Urinary bladder (tissue), 4 donors: ENCODE results near the gene ITPRID2. TPM values are rescaled to one million over a fixed set of nuclear protein-coding genes. Genes with fewer than 3 reads are reported as not detected.

Experiments used
- DNase-seq: peaks from one replicate; pipeline ENCODE4 v3.0.0-alpha.2; 2015; ENCODE audit errors: extremely low spot score
- H3K27ac ChIP-seq: one replicate; pipeline ENCODE4 v1.5.1; 2013; ENCODE audit warnings: low read depth, mild to moderate bottlenecking, moderate library complexity
- H3K36me3 ChIP-seq: one replicate; pipeline ENCODE4 v1.6.1; 2013; ENCODE audit warnings: mild to moderate bottlenecking, moderate library complexity; ENCODE audit not compliant: insufficient read depth
- H3K4me1 ChIP-seq: one replicate; pipeline ENCODE4 v1.6.1; 2013; ENCODE audit warnings: mild to moderate bottlenecking, moderate library complexity; ENCODE audit not compliant: insufficient read depth
- H3K4me3 ChIP-seq: one replicate; pipeline ENCODE4 v1.5.1; 2013; ENCODE audit warnings: low read depth, low read length
- WGBS: extraction: QIAGEN DNeasy Blood & Tissue Kit; methylation state at CpG from one replicate; pipeline ENCODE4 v1.1.7; 2013; 5-methylcytosine and 5-hydroxymethylcytosine counted together
- polyA plus RNA-seq: library from polyadenylated mRNA; stranded (reverse); fragments of 200-250 nt; gene quantifications from one replicate; pipeline ENCODE4 v1.2.3, GENCODE V29; 2013
- total RNA-seq: library from RNA; depleted of rRNA; stranded (reverse); fragments of >200 nt; gene quantifications from one replicate; pipeline ENCODE4 v1.2.3, GENCODE V29; 2014
- donor health status: healthy with polysubstance abuse.
- donor health status: healthy.

ITPRID2 gene
- 166 TPM for total RNA-seq
- 50.9 TPM for polyA plus RNA-seq

DNA sequence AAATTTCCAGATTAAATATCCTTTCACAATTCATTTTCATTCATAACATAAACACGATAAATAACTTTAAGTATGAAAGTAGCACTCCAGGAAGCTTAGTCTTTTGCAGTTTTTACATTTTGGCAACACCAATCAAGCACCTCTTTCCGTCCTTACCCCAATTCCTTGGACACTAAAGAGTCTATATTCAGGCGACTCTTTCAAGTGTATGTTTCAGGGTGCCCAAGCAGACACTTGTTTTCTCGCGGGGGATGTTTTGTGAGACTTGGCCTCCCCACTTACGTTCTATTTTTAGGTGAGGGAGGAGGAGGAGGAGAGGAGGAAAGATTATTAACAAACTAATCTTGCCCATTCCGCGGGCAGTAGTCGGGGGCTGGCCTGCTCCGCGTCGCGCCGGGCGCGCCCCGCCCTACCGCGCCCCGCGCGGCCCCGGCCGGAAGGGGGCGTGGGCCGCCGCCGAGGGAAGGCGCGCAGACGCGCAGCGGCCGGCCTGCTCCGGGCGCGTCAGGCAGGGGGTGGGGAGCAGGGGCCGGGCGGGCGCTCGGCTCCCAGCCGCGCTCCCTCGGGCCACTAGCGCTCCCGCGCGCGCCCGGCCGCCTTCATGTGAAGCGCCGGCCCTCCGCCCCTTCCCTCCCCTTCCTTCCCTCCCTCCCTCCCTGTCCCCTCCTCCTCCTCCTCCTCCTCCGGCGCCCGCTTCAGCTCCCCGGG is at the start of gene ITPRID2:
TSS of gene ITPRID2 (plus strand) at position 473 of the 708 bp plus-strand sequence. CDS start 337 bp downstream, outside the sequence.
- no peaks in the 10 kb centered on the region for H3K4me1 ChIP-seq
- peak; percentile 51 for DNase-seq
- H3K36me3 ChIP-seq, result no peaks in the 10 kb centered on the region
- H3K4me3 ChIP-seq, result peak within 1 kb of the TSS; percentile 88
- under 1% methylated on average over 57 of the region's 58 CpGs for WGBS
- peak within 1 kb of the TSS; percentile 95 for H3K27ac ChIP-seq

GRCh38 chr2:181844551-181845290 is 46.8 kb upstream of the ITPRID2 start:
- WGBS, result 93% methylated on average over 1 of the region's 1 CpG
- H3K27ac ChIP-seq, result no peak overlapping the region

GRCh38 chr2:181846399-181847197 is 44.9 kb upstream of the ITPRID2 start:
- WGBS, result 79% methylated on average over 4 of the region's 4 CpGs
- H3K36me3 ChIP-seq, result no peaks in the 10 kb centered on the region

More at GRCh38 chr2:181844551-181845290, 46.8 kb upstream of the ITPRID2 start:
- no peak for DNase-seq
- no peak overlapping the region for H3K4me3 ChIP-seq
- H3K4me1 ChIP-seq, result peaks cover 1% of the 10 kb centered on the region
- no peaks in the 10 kb centered on the region for H3K36me3 ChIP-seq

GRCh38 chr2:181847198-181847556 is 44.4 kb upstream of the ITPRID2 start:
- H3K4me1 ChIP-seq, result peaks cover 1% of the 10 kb centered on the region
- no peaks in the 10 kb centered on the region for H3K36me3 ChIP-seq
- H3K27ac ChIP-seq, result no peak overlapping the region
- no peak for DNase-seq
- H3K4me3 ChIP-seq, result no peak overlapping the region

More at GRCh38 chr2:181846399-181847197, 44.9 kb upstream of the ITPRID2 start:
- Histone ChIP-seq H3K27ac (no peak overlapping the region), H3K4me3 (no peak overlapping the region), H3K4me1 (peaks cover 1% of the 10 kb centered on the region)
- no peak for DNase-seq

- Histone ChIP-seq H3K36me3 (no peaks in the 10 kb centered on the region), H3K4me3 (no peak overlapping the region), H3K27ac (no peak overlapping the region), H3K4me1 (peaks cover 1% of the 10 kb centered on the region)
- no peak for DNase-seq
- 45% methylated on average over 2 of the region's 2 CpGs for WGBS
Measured at GRCh38 chr2:181847702-181848101, 43.8 kb upstream of the ITPRID2 start.

DNA sequence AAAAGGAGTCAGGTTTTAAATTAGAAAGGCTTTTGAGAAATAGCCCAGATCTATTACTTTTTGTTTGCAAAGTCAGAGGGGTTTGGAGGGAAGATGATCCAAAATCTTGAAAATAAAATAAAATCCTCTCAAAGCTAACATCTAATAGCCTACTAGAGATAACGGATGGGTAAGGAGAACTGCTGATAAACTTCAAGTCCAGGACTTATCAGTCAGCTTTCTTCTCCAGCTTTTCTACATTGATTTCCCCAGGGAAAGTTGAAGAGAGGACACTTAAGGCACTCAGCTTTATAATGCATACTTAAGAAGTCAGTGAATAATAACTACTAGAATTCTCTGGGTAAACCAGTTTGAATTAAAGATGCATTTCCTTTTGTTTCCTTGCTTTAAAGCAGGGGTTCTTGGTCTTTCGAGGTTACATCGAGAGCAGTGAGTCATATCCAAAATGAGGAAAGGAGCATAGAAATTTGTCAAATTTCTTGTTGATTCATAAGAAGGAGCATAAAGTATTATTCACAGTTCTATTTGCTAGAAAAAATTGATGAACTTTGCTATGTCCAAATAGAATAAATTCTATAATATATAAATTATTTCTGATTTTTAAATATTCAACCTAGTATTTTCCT is 43.2 kb upstream of the ITPRID2 start:
- Histone ChIP-seq H3K36me3 (no peaks in the 10 kb centered on the region), H3K4me1 (peaks cover 1% of the 10 kb centered on the region), H3K27ac (no peak overlapping the region), H3K4me3 (no peak overlapping the region)
- no peak for DNase-seq
- 73% methylated on average over 3 of the region's 3 CpGs for WGBS

GRCh38 chr2:181849601-181850000 is 41.9 kb upstream of the ITPRID2 start:
- Histone ChIP-seq H3K4me3 (no peak overlapping the region), H3K4me1 (peaks cover 1% of the 10 kb centered on the region), H3K36me3 (no peaks in the 10 kb centered on the region), H3K27ac (no peak overlapping the region)
- 97% methylated on average over 1 of the region's 1 CpG for WGBS
- DNase-seq, result no peak

GRCh38 chr2:181850936-181851560 is 40.5 kb upstream of the ITPRID2 start:
- Histone ChIP-seq H3K4me1 (peaks cover 1% of the 10 kb centered on the region), H3K36me3 (no peaks in the 10 kb centered on the region), H3K27ac (no peak overlapping the region), H3K4me3 (no peak overlapping the region)
- DNase-seq, result no peak

DNA sequence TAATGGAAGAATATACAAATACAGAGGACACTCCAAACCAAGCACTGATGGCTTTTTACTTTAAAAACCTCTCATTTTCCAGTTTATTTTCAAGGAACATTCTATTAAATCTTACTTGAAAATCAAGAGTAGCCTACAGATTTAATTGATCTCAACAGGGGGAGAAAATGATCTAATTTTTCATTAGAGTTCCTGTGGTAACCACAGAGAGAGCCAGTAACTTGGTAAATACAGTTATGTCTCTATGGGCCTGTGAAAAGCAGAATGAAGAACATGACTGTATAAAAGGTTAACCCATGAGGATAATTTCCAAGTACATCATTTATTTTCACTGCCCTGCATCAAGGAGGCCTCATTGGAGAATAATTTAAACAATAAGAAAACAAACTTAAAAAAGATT is 39.8 kb upstream of the ITPRID2 start:
- no peak for DNase-seq
- H3K4me3 ChIP-seq, result no peak overlapping the region
- H3K4me1 ChIP-seq, result peaks cover 1% of the 10 kb centered on the region
- no peaks in the 10 kb centered on the region for H3K36me3 ChIP-seq
- H3K27ac ChIP-seq, result no peak overlapping the region

DNA sequence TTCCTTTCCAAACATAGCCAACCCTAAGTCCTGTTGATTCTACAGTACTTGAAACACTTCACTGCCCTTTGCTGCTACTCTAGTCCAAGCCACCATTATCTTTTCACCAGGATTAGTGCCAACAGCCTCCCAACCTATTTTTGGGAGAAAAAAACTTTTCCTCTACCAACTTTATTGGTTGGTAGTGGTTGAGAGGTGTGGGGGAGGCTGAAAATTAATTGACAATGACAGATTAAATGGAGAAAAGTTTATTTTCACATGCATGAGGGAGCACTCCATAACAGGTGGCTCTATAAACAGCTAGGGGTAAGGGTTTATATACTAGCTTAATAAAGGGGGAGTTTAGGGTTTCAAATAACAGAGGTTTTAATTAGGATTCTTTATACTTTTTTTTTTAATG is 37.8 kb upstream of the ITPRID2 start:
- H3K4me3 ChIP-seq, result no peak overlapping the region
- H3K36me3 ChIP-seq, result no peaks in the 10 kb centered on the region
- no peak overlapping the region for H3K27ac ChIP-seq
- DNase-seq, result no peak
- H3K4me1 ChIP-seq, result no peaks in the 10 kb centered on the region

DNA sequence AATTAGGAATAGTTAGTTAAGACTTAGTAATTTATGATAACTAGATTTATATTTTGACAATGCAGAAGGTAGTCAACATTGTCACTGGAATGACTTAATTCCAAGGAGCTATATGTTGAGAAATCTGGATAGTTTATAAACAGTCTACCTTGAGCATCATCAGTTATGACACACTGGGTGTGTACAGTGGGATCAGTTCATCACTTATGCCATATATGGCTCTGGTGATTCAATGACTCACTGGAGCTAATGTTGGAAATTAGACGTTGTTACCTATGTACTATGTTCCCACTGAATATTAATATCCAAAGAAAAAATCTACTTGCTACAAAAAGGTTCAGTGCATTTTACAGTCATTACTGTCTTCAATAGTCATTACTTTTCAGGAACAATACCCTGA is 34.0 kb upstream of the ITPRID2 start:
- Histone ChIP-seq H3K4me3 (no peak overlapping the region), H3K27ac (no peak overlapping the region), H3K36me3 (no peaks in the 10 kb centered on the region), H3K4me1 (no peaks in the 10 kb centered on the region)
- DNase-seq, result no peak
- WGBS, result 78% methylated on average over 1 of the region's 1 CpG

GRCh38 chr2:181858600-181858999 is 32.9 kb upstream of the ITPRID2 start:
- Histone ChIP-seq H3K4me1 (no peaks in the 10 kb centered on the region), H3K27ac (no peak overlapping the region), H3K4me3 (no peak overlapping the region), H3K36me3 (no peaks in the 10 kb centered on the region)
- no peak for DNase-seq
- WGBS, result 76% methylated on average over 2 of the region's 2 CpGs

GRCh38 chr2:181859123-181859522 is 32.4 kb upstream of the ITPRID2 start:
- Histone ChIP-seq H3K4me3 (no peak overlapping the region), H3K27ac (no peak overlapping the region), H3K4me1 (no peaks in the 10 kb centered on the region), H3K36me3 (no peaks in the 10 kb centered on the region)
- DNase-seq, result no peak
- WGBS, result 75% methylated on average over 1 of the region's 1 CpG
